GM10266 (cell line): ENCODE results near the gene APLF.
"Not testable (repeated sequence)": the region's sequence is repeated elsewhere in the genome, so short reads cannot be mapped to it uniquely, and the experiment has no call there.

Experiments used
- DNase-seq: peaks from one replicate; pipeline ENCODE4 v3.0.0; 2012; ENCODE audit errors: extremely low spot score
- CTCF ChIP-seq: IDR thresholded peaks from 2 replicates; pipeline ENCODE4 v1.5.1; 2012; ENCODE audit warnings: mild to moderate bottlenecking, low read depth; ENCODE audit not compliant: control insufficient read depth, insufficient read depth; ENCODE audit errors: missing control alignments

The APLF gene

GRCh38 chr2:68441994-68442322 is 25.4 kb upstream of the APLF start:
- TF ChIP-seq CTCF, result no peak
- DNase-seq, result no peak

GRCh38 chr2:68446425-68446824 is 21.0 kb upstream of the APLF start:
- not testable (repeated sequence) for DNase-seq

- no peak for DNase-seq
- no peak for TF ChIP-seq CTCF
These were observed 20.3 kb upstream of the APLF start for GRCh38 chr2:68447118-68447517.

- DNase-seq, result no peak
- no peak for TF ChIP-seq CTCF
These were observed 18.4 kb upstream of the APLF start for GRCh38 chr2:68448671-68449653.

GRCh38 chr2:68452158-68452900 is 15.1 kb upstream of the APLF start:
- TF ChIP-seq CTCF, result no peak
- no peak for DNase-seq

GRCh38 chr2:68453761-68454360 is 13.5 kb upstream of the APLF start:
- no peak for DNase-seq
- no peak for TF ChIP-seq CTCF

GRCh38 chr2:68454719-68455118 is 12.7 kb upstream of the APLF start:
- DNase-seq, result no peak
- no peak for TF ChIP-seq CTCF
